ENCODE data around the gene KRTAP13-4.

DNA sequence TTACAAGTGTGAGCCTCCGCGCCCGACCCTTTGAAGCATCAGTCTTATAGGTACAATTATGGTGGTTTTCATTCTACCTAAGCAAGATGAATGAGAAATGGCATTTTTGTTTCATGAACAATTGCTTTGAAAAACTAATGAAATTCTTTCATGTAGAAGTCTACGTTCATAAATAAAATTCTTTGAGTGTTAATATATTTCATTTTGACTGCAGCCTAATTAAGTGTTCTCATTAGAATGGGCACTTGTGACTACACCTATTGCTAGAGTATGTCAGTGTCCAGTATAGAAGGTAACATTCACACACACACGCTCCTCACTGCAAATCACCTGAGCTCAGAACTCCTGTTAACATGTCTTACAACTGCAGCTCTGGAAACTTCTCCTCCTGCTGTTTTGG lies 10.0 kb downstream of the KRTAP13-4 start, which contains the start of gene KRTAP15-1:
- TF ChIP-seq EZH2 (IDR thresholded peaks at IDR 0.05; ENCODE audit: low read length) (no peak), CTCF (optimal IDR thresholded peaks at IDR 0.05 in 1 of 3, IDR thresholded peaks at IDR 0.05 in 1 of 3, conservative IDR thresholded peaks at IDR 0.05 in 1 of 3; ENCODE audit: extremely low read depth in 1 of 3, insufficient read depth in 2 of 3, low read length in 3 of 3) (no peak)
